Left ventricle myocardium inferior (tissue), 1 donor: ENCODE results near the gene CDK6. TPM values are rescaled to one million over a fixed set of nuclear protein-coding genes. Genes with fewer than 3 reads are reported as not detected.

Experiments
- DNase-seq: peaks from one replicate; pipeline ENCODE4 v3.0.0-alpha.2; 2020
- H3K27ac ChIP-seq: fragments of 200-600 bp; replicated peaks from 2 replicates; pipeline ENCODE4 v1.8.0; 2021
- H3K27me3 ChIP-seq: fragments of 200-600 bp; 2 replicates; pipeline ENCODE4 v1.8.0; 2021; ENCODE audit warnings: low read depth
- H3K36me3 ChIP-seq: fragments of 200-600 bp; 2 replicates; pipeline ENCODE4 v1.8.0; 2021
- H3K4me1 ChIP-seq: fragments of 200-600 bp; 2 replicates; pipeline ENCODE4 v1.8.0; 2021
- H3K4me3 ChIP-seq: fragments of 200-600 bp; 2 replicates; pipeline ENCODE4 v1.8.0; 2021; ENCODE audit warnings: mild to moderate bottlenecking, moderate library complexity
- H3K9me3 ChIP-seq: fragments of 200-600 bp; replicated peaks from 2 replicates; pipeline ENCODE4 v1.8.0; 2021
- CTCF ChIP-seq: fragments of 200-600 bp; IDR thresholded peaks from 2 replicates; pipeline ENCODE4 v1.8.0; 2021; ENCODE audit warnings: antibody characterized with exemption, mild to moderate bottlenecking, borderline replicate concordance
- intact Hi-C: fragments of 100-400 bp; cut with micrococcal nuclease; formaldehyde crosslinking; loops from one replicate; pipeline ENCODE4 v1.11.0; 2022
- total RNA-seq: library from RNA; stranded (reverse); fragmentation: NEBNext Ultra II Directional; extraction: Animal tissue kit (Norgen Biotek cat#: 25700); gene quantifications from one replicate; pipeline ENCODE4 v1.2.1, GENCODE V29; 2021
- donor health status: DM: no; HTN: yes; CAD: no; lungs with severe emphysema.

CDK6 gene
- total RNA-seq, 1 donor from 2014 or later = 16.5 TPM

GRCh38 chr7:92768501-92769393, 67.6 kb downstream of the CDK6 start:
- TF ChIP-seq CTCF = no peak
- Histone ChIP-seq H3K27me3 (no peaks in the 10 kb centered on the region), H3K4me3 (no peak overlapping the region), H3K9me3 (no peaks in the 10 kb centered on the region), H3K27ac (peak overlapping the region; percentile 4), H3K36me3 (peaks cover 8% of the 10 kb centered on the region), H3K4me1 (peaks cover 65% of the 10 kb centered on the region)
- intact Hi-C loops = no loop called here
- no peak for DNase-seq

GRCh38 chr7:92767437-92767836, 68.9 kb downstream of the CDK6 start:
- H3K27ac ChIP-seq = peak overlapping the region; percentile 37
- H3K9me3 ChIP-seq = no peaks in the 10 kb centered on the region
- H3K27me3 ChIP-seq = no peaks in the 10 kb centered on the region
- H3K36me3 ChIP-seq = no peaks in the 10 kb centered on the region
- intact Hi-C loops = no loop called here
- DNase-seq = no peak
- peaks cover 66% of the 10 kb centered on the region for H3K4me1 ChIP-seq
- no peak for TF ChIP-seq CTCF
- H3K4me3 ChIP-seq = no peak overlapping the region

- no peak overlapping the region for H3K4me3 ChIP-seq
- no peak for TF ChIP-seq CTCF
- intact Hi-C loops = no loop called here
- H3K27ac ChIP-seq = peak overlapping the region; percentile 37
- no peaks in the 10 kb centered on the region for H3K36me3 ChIP-seq
- H3K27me3 ChIP-seq = no peaks in the 10 kb centered on the region
- peaks cover 64% of the 10 kb centered on the region for H3K4me1 ChIP-seq
- no peak for DNase-seq
- no peaks in the 10 kb centered on the region for H3K9me3 ChIP-seq
These were observed 69.8 kb downstream of the CDK6 start for GRCh38 chr7:92766461-92767003.

- H3K4me1 ChIP-seq = peaks cover 64% of the 10 kb centered on the region
- no peak for DNase-seq
- intact Hi-C loops = no loop called here
- H3K9me3 ChIP-seq = peaks cover 3% of the 10 kb centered on the region
- no peaks in the 10 kb centered on the region for H3K36me3 ChIP-seq
- no peak overlapping the region for H3K4me3 ChIP-seq
- TF ChIP-seq CTCF = no peak
- H3K27ac ChIP-seq = peak overlapping the region; percentile 37
- no peaks in the 10 kb centered on the region for H3K27me3 ChIP-seq
These were observed 70.6 kb downstream of the CDK6 start for GRCh38 chr7:92765725-92766124.

- H3K36me3 ChIP-seq = no peaks in the 10 kb centered on the region
- no peak overlapping the region for H3K4me3 ChIP-seq
- DNase-seq = no peak
- H3K27me3 ChIP-seq = no peaks in the 10 kb centered on the region
- intact Hi-C loops = no loop called here
- H3K4me1 ChIP-seq = peaks cover 51% of the 10 kb centered on the region
- peaks cover 4% of the 10 kb centered on the region for H3K9me3 ChIP-seq
- no peak for TF ChIP-seq CTCF
- H3K27ac ChIP-seq = no peak overlapping the region
These were observed 72.5 kb downstream of the CDK6 start for GRCh38 chr7:92763636-92764423.
